DMS 273 treated with DMSO at 0.1 percent for 48 hours (cell line): ENCODE data around the gene CHCHD3.

Experiments
- DNase-seq: peaks from one replicate; lab custom pipeline; 2025; lab: John Stamatoyannopoulos, UW

The CHCHD3 gene

DNA sequence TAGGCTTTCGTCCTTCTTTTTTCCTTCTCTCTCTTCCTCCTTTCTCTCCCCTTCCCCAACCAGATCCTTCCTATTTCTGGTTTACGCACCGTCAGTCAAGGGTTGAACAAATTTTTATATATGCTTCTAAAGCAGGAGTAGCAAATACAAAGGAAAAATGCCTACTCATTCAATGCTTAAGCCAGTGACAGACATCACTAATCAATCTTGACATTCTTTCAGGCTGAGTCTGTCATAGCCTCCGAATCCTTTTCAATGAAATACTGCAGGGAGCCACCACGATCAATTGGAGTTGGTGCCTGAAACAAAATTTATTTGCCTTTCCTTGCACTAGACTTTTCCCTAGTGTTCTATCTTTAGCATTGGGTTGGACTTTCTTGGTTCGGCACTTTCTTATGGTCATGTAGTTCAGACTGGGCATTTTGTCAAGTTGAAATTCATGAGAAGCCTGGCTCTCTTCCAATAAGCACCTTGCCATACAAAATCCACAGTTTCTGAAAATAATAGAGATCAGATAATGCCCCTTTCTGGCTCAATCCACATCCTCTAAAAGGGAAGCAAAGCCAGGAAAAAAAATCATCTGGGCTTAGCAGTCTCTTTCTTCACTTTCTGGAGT lies 266.1 kb downstream of the CHCHD3 start:
- DNase-seq, result no peak

GRCh38 chr7:132815130-132815529 lies 266.8 kb downstream of the CHCHD3 start:
- no peak for DNase-seq

DNA sequence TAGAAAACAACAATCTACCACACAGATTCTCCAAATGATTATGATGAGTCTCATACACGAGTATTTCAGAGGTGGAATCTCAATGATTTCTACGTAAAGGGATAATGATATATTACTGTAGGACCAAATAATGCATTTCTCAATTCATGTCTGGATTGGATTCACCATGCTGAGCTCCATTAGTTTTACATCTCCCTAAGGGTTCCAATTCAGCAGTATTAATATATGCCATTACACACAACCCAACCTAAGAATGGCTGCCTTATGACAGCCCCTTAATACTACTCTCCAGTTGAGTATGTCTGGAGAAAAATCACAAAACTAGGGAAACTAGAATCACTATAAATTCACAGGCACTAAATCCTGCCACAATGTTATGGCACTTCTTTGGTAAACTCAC lies 271.3 kb downstream of the CHCHD3 start:
- DNase-seq, result no peak

DNA sequence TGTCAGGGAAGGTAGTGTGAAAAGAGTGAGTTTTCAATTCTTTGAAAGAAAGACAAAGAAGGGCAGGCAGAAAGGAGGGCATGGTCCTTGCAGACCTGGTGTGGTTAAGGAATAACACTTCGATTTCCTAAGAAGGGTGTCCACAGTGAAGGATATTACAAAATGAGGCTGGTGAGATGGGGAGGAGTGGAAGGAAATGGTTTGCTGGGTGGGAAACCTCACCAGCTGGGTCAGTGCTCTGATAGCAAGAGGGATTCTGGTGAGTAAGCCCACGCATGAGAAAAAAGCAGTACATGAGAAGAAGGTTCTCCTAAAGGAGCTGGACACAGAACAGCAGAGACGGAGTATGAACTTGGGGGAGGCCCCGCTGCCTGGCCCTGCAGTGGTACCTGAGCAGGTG lies 275.1 kb downstream of the CHCHD3 start:
- no peak for DNase-seq

GRCh38 chr7:132805766-132806165 lies 276.1 kb downstream of the CHCHD3 start:
- no peak for DNase-seq

DNA sequence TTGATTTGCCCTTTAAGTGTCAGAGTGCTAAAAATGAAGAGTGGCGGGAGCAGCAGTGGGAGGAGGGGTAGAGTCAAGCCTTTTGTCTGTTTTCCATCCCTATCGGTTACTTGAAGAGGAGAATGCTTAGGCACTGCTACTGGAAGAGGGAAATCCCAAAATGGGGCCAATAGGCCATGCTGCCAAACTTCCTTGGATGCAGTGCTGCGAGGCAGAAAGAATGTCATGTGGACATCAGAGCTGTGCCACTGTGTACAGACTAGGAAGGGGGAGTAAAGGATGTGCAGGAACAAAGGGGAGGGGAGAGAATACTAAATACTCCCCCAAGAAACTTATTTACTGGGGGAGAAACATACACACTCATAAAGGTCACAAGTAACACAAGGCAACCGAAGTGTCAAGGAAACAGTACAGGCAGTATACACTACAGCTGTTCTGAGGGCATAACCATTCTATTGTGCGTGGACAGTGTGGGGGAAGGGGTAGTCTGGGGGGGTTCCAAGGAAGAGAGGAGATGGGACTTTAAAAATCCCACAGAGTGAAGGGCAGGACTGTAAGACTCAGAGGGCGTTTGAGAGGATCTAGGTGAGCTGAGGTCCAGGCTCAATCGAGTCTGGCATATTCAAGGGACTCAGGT lies 276.9 kb downstream of the CHCHD3 start:
- DNase-seq, result no peak

- DNase-seq, result no peak
Observed at GRCh38 chr7:132800522-132800921, 281.4 kb downstream of the CHCHD3 start.

- DNase-seq, result no peak
Observed at GRCh38 chr7:132799081-132799413, 282.8 kb downstream of the CHCHD3 start.

DNA sequence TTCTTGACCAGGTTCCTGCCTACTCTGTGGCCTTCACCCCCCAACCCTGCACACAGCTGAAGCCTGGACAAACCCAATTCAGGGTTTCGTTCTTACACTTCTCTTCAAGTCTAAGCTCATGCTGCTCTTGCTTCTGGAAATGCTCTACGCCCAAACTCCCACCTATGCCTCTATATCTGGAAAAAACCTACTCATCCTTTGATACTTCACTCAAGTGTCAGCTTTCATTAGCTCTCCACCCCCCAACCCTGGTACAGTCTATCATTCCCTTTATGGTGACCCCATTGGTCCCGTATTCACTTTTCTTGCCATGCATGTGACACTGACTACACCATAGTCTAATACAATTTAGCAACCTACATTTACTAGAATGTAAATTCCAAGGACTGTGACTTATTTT lies 284.7 kb downstream of the CHCHD3 start:
- DNase-seq, result no peak

DNA sequence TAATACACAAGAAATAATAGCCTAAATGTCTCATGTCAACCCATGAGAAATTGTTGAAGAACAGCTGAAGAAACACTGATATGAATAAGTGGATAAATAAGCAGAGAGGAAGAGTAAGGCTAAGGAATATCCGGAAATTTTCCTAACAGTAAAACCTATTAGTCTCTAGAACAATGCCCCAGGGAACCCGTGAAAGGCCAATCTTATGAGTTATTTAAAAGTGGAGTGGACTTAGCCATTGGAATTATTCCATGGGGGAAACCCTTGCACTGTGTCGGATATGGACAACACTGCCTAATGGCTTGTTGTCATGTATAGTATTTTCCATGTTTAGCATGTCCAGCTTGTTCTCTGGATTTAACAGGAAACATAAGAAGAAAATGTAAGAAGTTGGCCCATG lies 288.4 kb downstream of the CHCHD3 start:
- DNase-seq, result no peak

DNA sequence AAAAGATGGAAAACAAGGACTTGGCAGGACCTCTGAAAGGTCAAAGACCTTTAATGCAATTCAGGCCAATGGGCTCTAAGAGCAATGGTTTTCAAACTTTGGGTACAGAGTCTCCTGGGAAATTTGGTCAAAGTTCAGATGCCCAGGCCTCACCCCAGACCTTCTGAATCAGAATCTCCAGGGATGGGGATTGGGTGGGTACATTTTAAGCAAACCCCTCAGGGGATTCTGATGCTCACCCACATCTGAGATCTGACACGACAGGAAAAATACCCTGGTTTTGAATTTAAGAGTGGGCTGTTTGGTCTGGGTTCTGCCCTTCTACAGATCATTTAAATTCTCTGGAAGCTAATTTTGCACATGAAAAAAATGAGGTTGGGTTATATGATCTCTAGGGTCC lies 290.9 kb downstream of the CHCHD3 start:
- DNase-seq, result no peak

DNA sequence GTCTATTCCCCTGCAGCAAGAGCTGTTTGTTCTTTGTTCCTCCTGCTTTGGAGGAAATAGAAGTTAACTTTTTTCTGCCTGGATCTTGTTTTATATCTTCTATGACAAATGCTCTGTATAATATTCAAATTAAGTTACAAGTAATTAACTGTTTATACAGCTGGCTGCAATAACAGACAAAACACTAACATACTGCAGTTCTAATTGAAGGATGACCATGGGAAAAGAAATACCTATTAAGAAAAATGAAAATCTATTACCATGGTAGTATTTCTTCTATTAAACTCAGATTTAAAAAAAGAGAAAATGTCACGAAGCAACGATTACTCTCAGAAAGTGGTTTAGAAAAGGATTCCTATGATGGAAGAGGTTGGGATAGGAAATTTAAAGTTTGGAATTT lies 291.8 kb downstream of the CHCHD3 start:
- DNase-seq, result no peak

DNA sequence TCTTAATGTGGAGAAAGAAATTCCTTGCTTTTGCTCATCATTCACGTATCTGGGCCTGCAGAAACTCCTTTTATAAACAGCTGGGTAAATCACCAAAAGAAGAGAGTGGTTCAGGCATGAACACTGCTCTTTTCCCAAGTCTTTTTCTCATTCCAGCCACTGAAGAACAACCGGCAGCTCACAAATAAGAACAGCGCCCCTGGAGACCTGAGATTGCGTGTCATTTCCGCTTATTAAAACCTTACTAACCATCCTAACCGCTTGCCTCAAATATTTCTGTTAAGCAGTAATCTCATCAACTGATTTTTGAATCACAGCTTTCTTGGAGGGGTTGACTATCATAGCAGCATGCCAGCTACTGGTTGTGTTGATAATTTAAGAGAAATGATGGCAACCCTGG lies 292.6 kb downstream of the CHCHD3 start:
- no peak for DNase-seq

DNA sequence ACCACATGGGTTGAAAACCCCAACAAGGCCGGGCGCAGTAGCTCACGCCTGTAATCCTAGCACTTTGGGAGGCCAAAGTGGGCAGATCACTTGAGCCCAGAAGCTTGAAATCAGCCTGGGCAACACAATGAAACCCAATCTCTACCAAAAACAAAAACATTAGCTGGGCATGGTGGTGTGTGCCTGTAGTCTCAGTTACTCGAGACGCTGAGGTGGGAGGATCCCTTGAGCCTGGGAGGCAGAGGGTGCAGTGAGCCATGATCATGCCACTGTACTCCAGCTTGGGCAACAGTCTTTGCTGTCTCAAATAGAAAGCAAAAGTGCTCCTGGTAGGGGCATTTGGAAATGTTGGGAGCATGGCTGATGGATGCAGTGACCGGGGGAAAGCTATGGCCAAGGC lies 296.0 kb downstream of the CHCHD3 start:
- no peak for DNase-seq

DNA sequence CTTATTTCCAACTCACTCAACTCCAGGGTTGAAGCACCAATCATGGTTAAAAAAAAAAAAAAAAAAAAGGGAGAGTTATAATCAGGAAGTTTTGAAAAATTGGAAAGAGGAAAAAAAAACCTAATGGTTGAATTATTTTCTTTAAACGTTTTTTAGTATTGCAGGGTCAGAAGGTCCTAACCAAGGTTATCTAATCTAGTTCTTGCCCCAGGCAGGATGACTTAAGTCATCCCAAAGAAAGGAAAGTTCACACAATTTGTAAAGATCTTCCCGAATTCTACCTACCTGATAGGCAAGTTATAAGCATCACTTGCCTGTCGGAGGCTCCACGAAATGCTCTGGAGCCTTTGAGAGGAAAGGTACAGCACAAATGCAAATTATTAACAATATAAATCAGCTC lies 297.5 kb downstream of the CHCHD3 start:
- DNase-seq, result no peak

DNA sequence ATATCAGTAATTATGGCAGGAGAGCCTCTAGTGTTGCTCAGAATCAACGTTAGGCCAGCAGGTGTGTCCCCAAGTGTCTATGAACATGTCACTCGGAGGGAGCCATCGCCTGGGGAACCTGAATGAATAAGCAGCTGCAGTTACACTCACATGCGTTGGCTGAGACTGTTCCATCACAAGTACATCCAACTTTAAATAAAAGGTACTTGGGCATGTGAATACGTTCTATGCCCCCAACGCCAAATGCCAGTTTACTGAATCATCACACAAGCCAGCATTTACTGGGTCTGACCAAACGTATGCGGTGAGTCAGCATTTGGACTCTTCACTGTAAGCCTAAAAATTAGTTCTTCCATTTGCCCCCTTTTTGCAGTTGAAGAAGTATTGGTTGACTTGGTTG lies 298.1 kb downstream of the CHCHD3 start:
- DNase-seq, result no peak

- DNase-seq, result no peak
Observed at GRCh38 chr7:132782777-132783640, 298.9 kb downstream of the CHCHD3 start.

GRCh38 chr7:132780822-132781221 lies 301.1 kb downstream of the CHCHD3 start:
- DNase-seq, result no peak

DNA sequence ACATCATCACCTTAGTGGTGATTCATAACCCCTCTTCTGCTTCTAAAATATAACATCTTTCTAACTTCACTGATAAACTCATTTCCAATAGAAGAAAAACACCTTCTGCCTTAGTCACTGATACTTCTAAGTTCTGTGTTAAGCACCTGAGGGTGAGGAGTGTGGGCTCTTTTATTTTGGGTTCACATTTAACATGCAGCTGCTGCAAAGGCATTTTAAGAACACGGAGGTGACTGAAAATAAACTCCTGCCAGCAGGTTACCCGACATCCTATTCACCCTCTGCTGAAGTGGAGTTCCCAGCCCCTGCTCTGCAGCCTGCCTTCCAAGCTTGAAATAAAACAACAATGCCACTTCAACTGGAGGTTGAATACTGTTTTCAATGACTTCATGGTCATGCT lies 302.7 kb downstream of the CHCHD3 start:
- no peak for DNase-seq

- DNase-seq, result no peak
Observed at GRCh38 chr7:132778761-132779160, 303.1 kb downstream of the CHCHD3 start.

DNA sequence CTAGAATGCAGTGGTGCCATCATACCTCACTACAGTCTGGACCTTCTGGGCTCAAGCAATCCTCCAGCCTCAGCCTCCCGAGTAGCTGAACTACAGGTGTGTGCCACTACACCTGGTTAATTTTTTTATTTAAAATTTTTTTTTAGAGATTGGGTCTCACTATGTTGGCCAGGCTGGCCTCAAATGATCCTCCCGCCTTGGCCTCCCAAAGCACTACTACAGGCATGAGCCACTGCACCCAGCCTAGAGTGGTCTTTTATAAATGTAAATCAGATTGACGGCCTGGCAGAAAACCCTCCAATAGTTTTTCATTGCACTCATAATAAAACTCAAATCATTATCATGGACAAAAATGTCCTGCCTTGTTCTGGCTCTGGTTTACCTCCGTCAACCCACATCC lies 303.9 kb downstream of the CHCHD3 start:
- no peak for DNase-seq

GRCh38 chr7:132777414-132777813 lies 304.5 kb downstream of the CHCHD3 start:
- DNase-seq, result no peak

GRCh38 chr7:132776048-132776620 lies 305.8 kb downstream of the CHCHD3 start:
- DNase-seq, result no peak
